Measurements from ENCODE around the gene PEPD. TPM values are rescaled to one million over a fixed set of nuclear protein-coding genes. Genes with fewer than 3 reads are reported as not detected.

PEPD gene
- total and polyA plus RNA-seq, 4 donors, result 37.3 to 211 (median 117) TPM

DNA sequence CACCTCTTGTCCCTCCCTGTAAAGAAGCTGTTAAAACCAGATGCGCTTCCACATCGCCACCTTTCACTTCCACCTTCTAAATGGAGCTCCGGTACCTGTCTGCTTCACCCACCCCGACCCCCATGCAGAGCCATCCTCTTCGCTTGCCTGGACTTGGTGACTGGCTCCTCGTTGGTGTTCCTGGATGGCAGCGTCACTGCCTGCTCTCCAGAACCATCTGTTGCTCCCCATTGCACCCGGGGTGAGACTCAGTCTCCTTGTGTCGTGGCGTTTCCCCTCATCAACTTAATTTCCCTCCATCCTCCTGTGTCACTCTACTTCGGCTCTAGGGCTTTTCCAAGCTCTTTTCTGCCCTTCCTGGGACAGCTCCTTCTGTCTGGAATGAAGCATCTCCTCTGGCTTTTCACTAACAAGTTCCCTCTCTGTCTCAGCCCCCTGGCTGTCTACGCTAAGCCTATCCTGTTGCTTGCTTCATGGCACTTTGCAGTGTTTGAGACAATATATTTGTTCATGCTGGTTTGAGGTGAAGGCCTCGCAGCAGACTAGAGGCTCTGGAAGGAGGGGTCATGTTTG lies 137.8 kb downstream of the PEPD start:
- H3K4me1 ChIP-seq (ENCODE audit: control insufficient read depth in 4 of 4, insufficient read depth in 4 of 4, low read length in 3 of 4), result peaks cover 3 to 59% (median 43%) of the 10 kb centered on the region in 4 donors
- H3K36me3 ChIP-seq (ENCODE audit: control insufficient read depth in 4 of 4, insufficient read depth in 3 of 4, low read depth in 1 of 4, low read length in 3 of 4), result peaks cover 0 to 4% (median 0%) of the 10 kb centered on the region in 4 donors
- DNase-seq (ENCODE audit: low spot score), result no peak
- no peak overlapping the region for H3K4me3 ChIP-seq (ENCODE audit: low read depth in 1 of 3, low read length in 3 of 3)
- no peaks in the 10 kb centered on the region for H3K27me3 ChIP-seq (ENCODE audit: control insufficient read depth in 4 of 4, insufficient read depth in 4 of 4, low read length in 3 of 4)
- H3K9ac ChIP-seq (ENCODE audit: low read depth in 1 of 2, low read length in 2 of 2), result no peak overlapping the region
- TF ChIP-seq, protein P1, sequence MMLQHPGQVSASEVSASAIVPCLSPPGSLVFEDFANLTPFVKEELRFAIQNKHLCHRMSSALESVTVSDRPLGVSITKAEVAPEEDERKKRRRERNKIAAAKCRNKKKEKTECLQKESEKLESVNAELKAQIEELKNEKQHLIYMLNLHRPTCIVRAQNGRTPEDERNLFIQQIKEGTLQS (IDR thresholded peaks at IDR 0.05), result no peak
- TF ChIP-seq TAF1 (conservative IDR thresholded peaks at IDR 0.05), result no peak
- no peak for TF ChIP-seq NR2F2 (IDR thresholded peaks at IDR 0.05)
- no peak for TF ChIP-seq HNF4G (IDR thresholded peaks at IDR 0.05)
- TF ChIP-seq, protein P2, sequence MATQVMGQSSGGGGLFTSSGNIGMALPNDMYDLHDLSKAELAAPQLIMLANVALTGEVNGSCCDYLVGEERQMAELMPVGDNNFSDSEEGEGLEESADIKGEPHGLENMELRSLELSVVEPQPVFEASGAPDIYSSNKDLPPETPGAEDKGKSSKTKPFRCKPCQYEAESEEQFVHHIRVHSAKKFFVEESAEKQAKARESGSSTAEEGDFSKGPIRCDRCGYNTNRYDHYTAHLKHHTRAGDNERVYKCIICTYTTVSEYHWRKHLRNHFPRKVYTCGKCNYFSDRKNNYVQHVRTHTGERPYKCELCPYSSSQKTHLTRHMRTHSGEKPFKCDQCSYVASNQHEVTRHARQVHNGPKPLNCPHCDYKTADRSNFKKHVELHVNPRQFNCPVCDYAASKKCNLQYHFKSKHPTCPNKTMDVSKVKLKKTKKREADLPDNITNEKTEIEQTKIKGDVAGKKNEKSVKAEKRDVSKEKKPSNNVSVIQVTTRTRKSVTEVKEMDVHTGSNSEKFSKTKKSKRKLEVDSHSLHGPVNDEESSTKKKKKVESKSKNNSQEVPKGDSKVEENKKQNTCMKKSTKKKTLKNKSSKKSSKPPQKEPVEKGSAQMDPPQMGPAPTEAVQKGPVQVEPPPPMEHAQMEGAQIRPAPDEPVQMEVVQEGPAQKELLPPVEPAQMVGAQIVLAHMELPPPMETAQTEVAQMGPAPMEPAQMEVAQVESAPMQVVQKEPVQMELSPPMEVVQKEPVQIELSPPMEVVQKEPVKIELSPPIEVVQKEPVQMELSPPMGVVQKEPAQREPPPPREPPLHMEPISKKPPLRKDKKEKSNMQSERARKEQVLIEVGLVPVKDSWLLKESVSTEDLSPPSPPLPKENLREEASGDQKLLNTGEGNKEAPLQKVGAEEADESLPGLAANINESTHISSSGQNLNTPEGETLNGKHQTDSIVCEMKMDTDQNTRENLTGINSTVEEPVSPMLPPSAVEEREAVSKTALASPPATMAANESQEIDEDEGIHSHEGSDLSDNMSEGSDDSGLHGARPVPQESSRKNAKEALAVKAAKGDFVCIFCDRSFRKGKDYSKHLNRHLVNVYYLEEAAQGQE (IDR thresholded peaks at IDR 0.05), result no peak
- no peak for TF ChIP-seq RAD21 (IDR thresholded peaks at IDR 0.05)
- TF ChIP-seq JUND (IDR thresholded peaks at IDR 0.05), result no peak
- WGBS, result 95% methylated on average over 13 of the region's 13 CpGs
- no peaks in the 10 kb centered on the region for H3K9me3 ChIP-seq (ENCODE audit: control insufficient read depth in 4 of 4, low read length in 3 of 4)
- no peak overlapping the region for H3K27ac ChIP-seq (ENCODE audit: low read depth in 1 of 2, low read length in 2 of 2)

DNA sequence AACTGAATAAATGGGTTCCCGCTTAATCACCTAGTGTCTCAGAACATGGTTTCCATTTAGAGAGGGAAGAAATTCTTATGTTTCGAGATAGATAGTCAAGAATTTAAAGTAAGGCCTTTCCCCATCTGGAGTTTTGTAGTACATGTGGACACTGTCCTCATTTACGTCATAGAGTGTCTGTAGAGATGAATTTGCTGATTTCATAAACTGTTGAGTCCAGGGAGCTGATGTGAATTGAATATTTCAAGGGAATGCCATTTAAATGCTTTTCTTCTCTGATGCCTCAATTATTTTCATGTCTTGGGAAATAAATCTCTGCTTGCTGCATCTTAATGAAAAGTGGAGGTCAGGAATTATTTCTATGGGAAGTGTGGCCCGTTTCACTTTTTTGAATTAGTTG lies 138.6 kb downstream of the PEPD start:
- H3K27me3 ChIP-seq (ENCODE audit: control insufficient read depth in 4 of 4, insufficient read depth in 4 of 4, low read length in 3 of 4), result no peaks in the 10 kb centered on the region
- H3K27ac ChIP-seq (ENCODE audit: low read depth in 1 of 2, low read length in 2 of 2), result no peak overlapping the region
- no peak overlapping the region for H3K9ac ChIP-seq (ENCODE audit: low read depth in 1 of 2, low read length in 2 of 2)
- H3K4me1 ChIP-seq (ENCODE audit: control insufficient read depth in 4 of 4, insufficient read depth in 4 of 4, low read length in 3 of 4), result peaks cover 3 to 59% (median 43%) of the 10 kb centered on the region in 4 donors
- H3K9me3 ChIP-seq (ENCODE audit: control insufficient read depth in 4 of 4, low read length in 3 of 4), result no peaks in the 10 kb centered on the region
- H3K36me3 ChIP-seq (ENCODE audit: control insufficient read depth in 4 of 4, insufficient read depth in 3 of 4, low read depth in 1 of 4, low read length in 3 of 4), result peaks cover 0 to 4% (median 0%) of the 10 kb centered on the region in 4 donors
- no peak for DNase-seq (ENCODE audit: low spot score)
- TF ChIP-seq NR2F2 (IDR thresholded peaks at IDR 0.05) (no peak), FOXA2 (IDR thresholded peaks at IDR 0.05) (no peak), TAF1 (conservative IDR thresholded peaks at IDR 0.05) (no peak), SP1 (IDR thresholded peaks at IDR 0.05) (no peak), HNF4A (conservative IDR thresholded peaks at IDR 0.05) (no peak), FOXA1 (IDR thresholded peaks at IDR 0.05) (no peak), YY1 (IDR thresholded peaks at IDR 0.05) (no peak), HNF4G (IDR thresholded peaks at IDR 0.05) (no peak), RXRA (IDR thresholded peaks at IDR 0.05) (no peak), JUND (IDR thresholded peaks at IDR 0.05) (no peak), GABPA (IDR thresholded peaks at IDR 0.05 in 1 of 2, conservative IDR thresholded peaks at IDR 0.05 in 1 of 2) (no peak), EGR1 (IDR thresholded peaks at IDR 0.05; ENCODE audit: low read depth in 2 of 2) (no peak), RAD21 (IDR thresholded peaks at IDR 0.05) (no peak)
- TF ChIP-seq, protein P2 (IDR thresholded peaks at IDR 0.05), result no peak
- TF ChIP-seq, protein P3, sequence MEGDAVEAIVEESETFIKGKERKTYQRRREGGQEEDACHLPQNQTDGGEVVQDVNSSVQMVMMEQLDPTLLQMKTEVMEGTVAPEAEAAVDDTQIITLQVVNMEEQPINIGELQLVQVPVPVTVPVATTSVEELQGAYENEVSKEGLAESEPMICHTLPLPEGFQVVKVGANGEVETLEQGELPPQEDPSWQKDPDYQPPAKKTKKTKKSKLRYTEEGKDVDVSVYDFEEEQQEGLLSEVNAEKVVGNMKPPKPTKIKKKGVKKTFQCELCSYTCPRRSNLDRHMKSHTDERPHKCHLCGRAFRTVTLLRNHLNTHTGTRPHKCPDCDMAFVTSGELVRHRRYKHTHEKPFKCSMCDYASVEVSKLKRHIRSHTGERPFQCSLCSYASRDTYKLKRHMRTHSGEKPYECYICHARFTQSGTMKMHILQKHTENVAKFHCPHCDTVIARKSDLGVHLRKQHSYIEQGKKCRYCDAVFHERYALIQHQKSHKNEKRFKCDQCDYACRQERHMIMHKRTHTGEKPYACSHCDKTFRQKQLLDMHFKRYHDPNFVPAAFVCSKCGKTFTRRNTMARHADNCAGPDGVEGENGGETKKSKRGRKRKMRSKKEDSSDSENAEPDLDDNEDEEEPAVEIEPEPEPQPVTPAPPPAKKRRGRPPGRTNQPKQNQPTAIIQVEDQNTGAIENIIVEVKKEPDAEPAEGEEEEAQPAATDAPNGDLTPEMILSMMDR (IDR thresholded peaks at IDR 0.05; ENCODE audit: low read depth, low read length, missing input control), result no peak
- TF ChIP-seq, protein P4, sequence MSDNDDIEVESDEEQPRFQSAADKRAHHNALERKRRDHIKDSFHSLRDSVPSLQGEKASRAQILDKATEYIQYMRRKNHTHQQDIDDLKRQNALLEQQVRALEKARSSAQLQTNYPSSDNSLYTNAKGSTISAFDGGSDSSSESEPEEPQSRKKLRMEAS (IDR thresholded peaks at IDR 0.05), result no peak
- TF ChIP-seq, protein P1 (IDR thresholded peaks at IDR 0.05), result no peak
- TF ChIP-seq, protein P5, sequence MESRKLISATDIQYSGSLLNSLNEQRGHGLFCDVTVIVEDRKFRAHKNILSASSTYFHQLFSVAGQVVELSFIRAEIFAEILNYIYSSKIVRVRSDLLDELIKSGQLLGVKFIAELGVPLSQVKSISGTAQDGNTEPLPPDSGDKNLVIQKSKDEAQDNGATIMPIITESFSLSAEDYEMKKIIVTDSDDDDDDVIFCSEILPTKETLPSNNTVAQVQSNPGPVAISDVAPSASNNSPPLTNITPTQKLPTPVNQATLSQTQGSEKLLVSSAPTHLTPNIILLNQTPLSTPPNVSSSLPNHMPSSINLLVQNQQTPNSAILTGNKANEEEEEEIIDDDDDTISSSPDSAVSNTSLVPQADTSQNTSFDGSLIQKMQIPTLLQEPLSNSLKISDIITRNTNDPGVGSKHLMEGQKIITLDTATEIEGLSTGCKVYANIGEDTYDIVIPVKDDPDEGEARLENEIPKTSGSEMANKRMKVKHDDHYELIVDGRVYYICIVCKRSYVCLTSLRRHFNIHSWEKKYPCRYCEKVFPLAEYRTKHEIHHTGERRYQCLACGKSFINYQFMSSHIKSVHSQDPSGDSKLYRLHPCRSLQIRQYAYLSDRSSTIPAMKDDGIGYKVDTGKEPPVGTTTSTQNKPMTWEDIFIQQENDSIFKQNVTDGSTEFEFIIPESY (IDR thresholded peaks at IDR 0.05), result no peak
- WGBS, result 96% methylated on average over 4 of the region's 4 CpGs
- no peak overlapping the region for H3K4me3 ChIP-seq (ENCODE audit: low read depth in 1 of 3, low read length in 3 of 3)

Data from liver (tissue), 9 donors.